Measurements from ENCODE around the gene CEP152. TPM values are rescaled to one million over a fixed set of nuclear protein-coding genes. Genes with fewer than 3 reads are reported as not detected.

CEP152 gene
- total RNA-seq, 4 donors from 2014 or later = 4.0 to 7.1 (median 6.3) TPM

- no peak overlapping the region for H3K27ac ChIP-seq
- H3K9me3 ChIP-seq = no peaks in the 10 kb centered on the region
- 48% methylated on average over 2 of the region's 2 CpGs for WGBS
- no peaks in the 10 kb centered on the region for H3K36me3 ChIP-seq
- DNase-seq (ENCODE audit: low spot score in 2 of 2) = no peak
- no peak overlapping the region for H3K4me3 ChIP-seq
- peaks cover 12% of the 10 kb centered on the region for H3K4me1 ChIP-seq
- no peaks in the 10 kb centered on the region for H3K27me3 ChIP-seq
- TF ChIP-seq POLR2A (IDR thresholded peaks at IDR 0.05) = no peak
- TF ChIP-seq EP300 (IDR thresholded peaks at IDR 0.05) = no peak
- TF ChIP-seq CTCF (IDR thresholded peaks at IDR 0.05) = no peak
- no peak for TF ChIP-seq POLR2AphosphoS5 (IDR thresholded peaks at IDR 0.05)
Observed at GRCh38 chr15:48805591-48805990, 5.3 kb downstream of the CEP152 start.

GRCh38 chr15:48803877-48804276 lies 7.0 kb downstream of the CEP152 start:
- no peak overlapping the region for H3K27ac ChIP-seq
- DNase-seq (ENCODE audit: low spot score in 2 of 2) = no peak
- WGBS = 84% methylated on average over 2 of the region's 2 CpGs
- H3K9me3 ChIP-seq = no peaks in the 10 kb centered on the region
- TF ChIP-seq CTCF (IDR thresholded peaks at IDR 0.05) (no peak), POLR2AphosphoS5 (IDR thresholded peaks at IDR 0.05) (no peak), POLR2A (IDR thresholded peaks at IDR 0.05) (no peak), EP300 (IDR thresholded peaks at IDR 0.05) (no peak)
- no peaks in the 10 kb centered on the region for H3K27me3 ChIP-seq
- H3K36me3 ChIP-seq = no peaks in the 10 kb centered on the region
- peaks cover 3% of the 10 kb centered on the region for H3K4me1 ChIP-seq
- H3K4me3 ChIP-seq = no peak overlapping the region

GRCh38 chr15:48802867-48803266 lies 8.0 kb downstream of the CEP152 start:
- no peaks in the 10 kb centered on the region for H3K36me3 ChIP-seq
- no peaks in the 10 kb centered on the region for H3K9me3 ChIP-seq
- no peak for TF ChIP-seq CTCF (IDR thresholded peaks at IDR 0.05)
- no peak for TF ChIP-seq POLR2A (IDR thresholded peaks at IDR 0.05)
- TF ChIP-seq POLR2AphosphoS5 (IDR thresholded peaks at IDR 0.05) = no peak
- no peak for TF ChIP-seq EP300 (IDR thresholded peaks at IDR 0.05)
- H3K27me3 ChIP-seq = no peaks in the 10 kb centered on the region
- H3K4me3 ChIP-seq = no peak overlapping the region
- no peak overlapping the region for H3K27ac ChIP-seq
- peaks cover 3% of the 10 kb centered on the region for H3K4me1 ChIP-seq
- DNase-seq (ENCODE audit: low spot score in 2 of 2) = no peak

GRCh38 chr15:48802257-48802656 lies 8.6 kb downstream of the CEP152 start:
- H3K9me3 ChIP-seq = no peaks in the 10 kb centered on the region
- TF ChIP-seq EP300 (IDR thresholded peaks at IDR 0.05) (no peak), POLR2A (IDR thresholded peaks at IDR 0.05) (no peak), POLR2AphosphoS5 (IDR thresholded peaks at IDR 0.05) (no peak), CTCF (IDR thresholded peaks at IDR 0.05) (no peak)
- H3K4me1 ChIP-seq = peaks cover 3% of the 10 kb centered on the region
- H3K4me3 ChIP-seq = no peak overlapping the region
- 76% methylated on average over 3 of the region's 3 CpGs for WGBS
- H3K27ac ChIP-seq = no peak overlapping the region
- H3K27me3 ChIP-seq = no peaks in the 10 kb centered on the region
- no peaks in the 10 kb centered on the region for H3K36me3 ChIP-seq
- no peak for DNase-seq (ENCODE audit: low spot score in 2 of 2)

- WGBS = 20% methylated on average over 4 of the region's 4 CpGs
- TF ChIP-seq POLR2A (IDR thresholded peaks at IDR 0.05) = no peak
- peak; percentile 9 to 30 for TF ChIP-seq CTCF (IDR thresholded peaks at IDR 0.05)
- H3K36me3 ChIP-seq = no peaks in the 10 kb centered on the region
- H3K4me3 ChIP-seq = no peak overlapping the region
- DNase-seq (ENCODE audit: low spot score in 2 of 2) = no peak
- H3K27ac ChIP-seq = no peak overlapping the region
- H3K9me3 ChIP-seq = no peaks in the 10 kb centered on the region
- no peaks in the 10 kb centered on the region for H3K27me3 ChIP-seq
- H3K4me1 ChIP-seq = peaks cover under 1% of the 10 kb centered on the region
Observed at GRCh38 chr15:48800811-48801455, 9.9 kb downstream of the CEP152 start.

All from suprapubic skin (tissue), 4 donors.